Activated CD4-positive, alpha-beta T cell treated with anti-CD3 and anti-CD28 coated beads for 36 hours (primary cell): ENCODE data around the gene PLCB4. TPM values are rescaled to one million over a fixed set of nuclear protein-coding genes. Genes with fewer than 3 reads are reported as not detected.

Source experiments
- ATAC-seq: fragments of 200-7000 bp; cut with Tn5 transposase; one replicate; pipeline ENCODE4 v1.10.0; 2021; ENCODE audit warnings: mild to moderate bottlenecking, moderate library complexity
- CTCF ChIA-PET: fragments of 350-600 bp; sonication (Branson Sonifier 250); formaldehyde crosslinking; loops from one replicate; lab custom pipeline; 2021; ENCODE audit warnings: antibody characterized with exemption; lab: Charles Lee
- POLR2A ChIA-PET: fragments of 350-600 bp; sonication (Branson Sonifier 250); formaldehyde crosslinking; loops from one replicate; lab custom pipeline; 2021; ENCODE audit warnings: antibody characterized with exemption, inconsistent platforms; lab: Charles Lee
- DNase-seq: peaks from one replicate; pipeline ENCODE4 v3.0.0-alpha.2; 2020
- H3K27ac Mint-ChIP-seq: one replicate; pipeline ENCODE4 v1.8.0; 2021; ENCODE audit warnings: mixed read lengths
- H3K27me3 Mint-ChIP-seq: one replicate; pipeline ENCODE4 v1.8.0; 2021; ENCODE audit warnings: mixed read lengths
- H3K36me3 Mint-ChIP-seq: one replicate; pipeline ENCODE4 v1.8.0; 2021; ENCODE audit warnings: low read depth, mixed read lengths
- H3K4me1 Mint-ChIP-seq: one replicate; pipeline ENCODE4 v1.8.0; 2021; ENCODE audit warnings: mixed read lengths
- H3K4me3 Mint-ChIP-seq: one replicate; pipeline ENCODE4 v1.8.0; 2021; ENCODE audit warnings: mild to moderate bottlenecking, moderate library complexity, mixed read lengths
- H3K9me3 Mint-ChIP-seq: one replicate; pipeline ENCODE4 v1.8.0; 2021; ENCODE audit warnings: low read depth, mixed read lengths
- intact Hi-C, 2 experiments: fragments of 100-400 bp; cut with DNase I in 1 of 2; cut with micrococcal nuclease in 1 of 2; formaldehyde crosslinking; loops; one replicate each; pipeline versions ENCODE4 v1.14.2 to v1.15.1; 2022 to 2024; cut with DNase I, micrococcal nuclease
- total RNA-seq, 2 experiments: library from RNA; stranded (reverse); gene quantifications; one replicate each; pipeline ENCODE4 v1.2.3, GENCODE V29; 2021

The PLCB4 gene
- total RNA-seq, 2 experiments from 2014 or later, result 0.02 TPM; not detected in 1

- no peak for DNase-seq
- H3K9me3 Mint-ChIP-seq, result no peaks in the 10 kb centered on the region
- H3K4me1 Mint-ChIP-seq, result no peaks in the 10 kb centered on the region
- H3K27ac Mint-ChIP-seq, result no peak overlapping the region
- intact Hi-C loops, result no loop called here
- ChIA-PET CTCF (no interaction called here), POLR2A (no interaction called here)
- no peak overlapping the region for H3K4me3 Mint-ChIP-seq
- H3K36me3 Mint-ChIP-seq, result no peaks in the 10 kb centered on the region
- no peaks in the 10 kb centered on the region for H3K27me3 Mint-ChIP-seq
- ATAC-seq, result no peak
Measured at GRCh38 chr20:9110365-9110764, 41.5 kb downstream of the PLCB4 start.

- H3K27ac Mint-ChIP-seq, result no peak overlapping the region
- no peak for DNase-seq
- no peaks in the 10 kb centered on the region for H3K9me3 Mint-ChIP-seq
- no peak overlapping the region for H3K4me3 Mint-ChIP-seq
- H3K27me3 Mint-ChIP-seq, result no peaks in the 10 kb centered on the region
- CTCF ChIA-PET, result no interaction called here
- POLR2A ChIA-PET, result no interaction called here
- intact Hi-C loops, result no loop called here
- H3K4me1 Mint-ChIP-seq, result no peaks in the 10 kb centered on the region
- no peaks in the 10 kb centered on the region for H3K36me3 Mint-ChIP-seq
- ATAC-seq, result no peak
Measured at GRCh38 chr20:9110916-9111432, 42.1 kb downstream of the PLCB4 start.

GRCh38 chr20:9112541-9113515 is 43.9 kb downstream of the PLCB4 start:
- Mint-ChIP-seq H3K27me3 (no peaks in the 10 kb centered on the region), H3K27ac (no peak overlapping the region), H3K9me3 (no peaks in the 10 kb centered on the region), H3K4me3 (no peak overlapping the region), H3K36me3 (no peaks in the 10 kb centered on the region), H3K4me1 (no peaks in the 10 kb centered on the region)
- DNase-seq, result no peak
- intact Hi-C loops, result no loop called here
- ChIA-PET CTCF (no interaction called here), POLR2A (no interaction called here)
- no peak for ATAC-seq

GRCh38 chr20:9114709-9115108 is 45.8 kb downstream of the PLCB4 start:
- H3K27me3 Mint-ChIP-seq, result no peaks in the 10 kb centered on the region
- intact Hi-C loops, result no loop called here
- ATAC-seq (no peak), DNase-seq (no peak)
- no peaks in the 10 kb centered on the region for H3K4me1 Mint-ChIP-seq
- no peak overlapping the region for H3K27ac Mint-ChIP-seq
- no peaks in the 10 kb centered on the region for H3K36me3 Mint-ChIP-seq
- ChIA-PET CTCF (no interaction called here), POLR2A (no interaction called here)
- H3K4me3 Mint-ChIP-seq, result no peak overlapping the region
- no peaks in the 10 kb centered on the region for H3K9me3 Mint-ChIP-seq

GRCh38 chr20:9117548-9117947 is 48.7 kb downstream of the PLCB4 start:
- intact Hi-C loops, result no loop called here
- DNase-seq (no peak), ATAC-seq (no peak)
- no peak overlapping the region for H3K27ac Mint-ChIP-seq
- H3K4me3 Mint-ChIP-seq, result no peak overlapping the region
- no peaks in the 10 kb centered on the region for H3K4me1 Mint-ChIP-seq
- no peaks in the 10 kb centered on the region for H3K36me3 Mint-ChIP-seq
- POLR2A ChIA-PET, result no interaction called here
- CTCF ChIA-PET, result interaction anchor here (0.6 kb wide), 1 partner anchor 385 kb away, joined by 3 read pairs; no protein-coding TSS in a partner anchor
- H3K9me3 Mint-ChIP-seq, result no peaks in the 10 kb centered on the region
- H3K27me3 Mint-ChIP-seq, result no peaks in the 10 kb centered on the region

GRCh38 chr20:9119776-9120175 is 50.9 kb downstream of the PLCB4 start:
- ATAC-seq (no peak), DNase-seq (no peak)
- CTCF ChIA-PET, result no interaction called here
- H3K27me3 Mint-ChIP-seq, result no peaks in the 10 kb centered on the region
- H3K9me3 Mint-ChIP-seq, result no peaks in the 10 kb centered on the region
- POLR2A ChIA-PET, result no interaction called here
- no peaks in the 10 kb centered on the region for H3K4me1 Mint-ChIP-seq
- intact Hi-C loops, result no loop called here
- H3K4me3 Mint-ChIP-seq, result no peak overlapping the region
- H3K27ac Mint-ChIP-seq, result no peak overlapping the region
- H3K36me3 Mint-ChIP-seq, result no peaks in the 10 kb centered on the region

- DNase-seq, result no peak
- Mint-ChIP-seq H3K4me3 (no peak overlapping the region), H3K4me1 (no peaks in the 10 kb centered on the region), H3K36me3 (no peaks in the 10 kb centered on the region), H3K27ac (no peak overlapping the region), H3K9me3 (no peaks in the 10 kb centered on the region), H3K27me3 (no peaks in the 10 kb centered on the region)
- ChIA-PET POLR2A (no interaction called here), CTCF (no interaction called here)
- intact Hi-C loops, result no loop called here
- ATAC-seq, result no peak
Measured at GRCh38 chr20:9121211-9121610, 52.3 kb downstream of the PLCB4 start.

GRCh38 chr20:9122571-9122970 is 53.7 kb downstream of the PLCB4 start:
- ATAC-seq (no peak), DNase-seq (no peak)
- Mint-ChIP-seq H3K27me3 (no peaks in the 10 kb centered on the region), H3K4me1 (no peaks in the 10 kb centered on the region), H3K9me3 (no peaks in the 10 kb centered on the region), H3K4me3 (no peak overlapping the region), H3K36me3 (no peaks in the 10 kb centered on the region), H3K27ac (no peak overlapping the region)
- POLR2A ChIA-PET, result no interaction called here
- CTCF ChIA-PET, result no interaction called here
- intact Hi-C loops, result no loop called here

GRCh38 chr20:9126527-9126926 is 57.6 kb downstream of the PLCB4 start:
- ChIA-PET POLR2A (no interaction called here), CTCF (no interaction called here)
- intact Hi-C loops, result no loop called here
- Mint-ChIP-seq H3K9me3 (no peaks in the 10 kb centered on the region), H3K36me3 (no peaks in the 10 kb centered on the region), H3K27me3 (peaks cover 1% of the 10 kb centered on the region), H3K4me3 (no peak overlapping the region), H3K4me1 (no peaks in the 10 kb centered on the region), H3K27ac (no peak overlapping the region)
- ATAC-seq (no peak), DNase-seq (no peak)

GRCh38 chr20:9128568-9128967 is 59.7 kb downstream of the PLCB4 start:
- intact Hi-C loops, result no loop called here
- no peak for ATAC-seq
- H3K9me3 Mint-ChIP-seq, result peaks cover 2% of the 10 kb centered on the region
- H3K4me3 Mint-ChIP-seq, result no peak overlapping the region
- peaks cover 1% of the 10 kb centered on the region for H3K27me3 Mint-ChIP-seq
- no peaks in the 10 kb centered on the region for H3K4me1 Mint-ChIP-seq
- no peak for DNase-seq
- ChIA-PET POLR2A (no interaction called here), CTCF (no interaction called here)
- H3K27ac Mint-ChIP-seq, result no peak overlapping the region
- H3K36me3 Mint-ChIP-seq, result no peaks in the 10 kb centered on the region

- ATAC-seq, result no peak
- Mint-ChIP-seq H3K4me1 (no peaks in the 10 kb centered on the region), H3K27ac (no peak overlapping the region), H3K9me3 (peaks cover 3% of the 10 kb centered on the region), H3K27me3 (peaks cover 1% of the 10 kb centered on the region), H3K4me3 (no peak overlapping the region), H3K36me3 (no peaks in the 10 kb centered on the region)
- POLR2A ChIA-PET, result no interaction called here
- DNase-seq, result no peak
- CTCF ChIA-PET, result interaction anchor here (1.0 kb wide), 1 partner anchor 392 kb away, joined by 3 read pairs; no protein-coding TSS in a partner anchor
- intact Hi-C loops, result no loop called here
Measured at GRCh38 chr20:9129756-9130155, 60.9 kb downstream of the PLCB4 start.

- ATAC-seq (no peak), DNase-seq (no peak)
- Mint-ChIP-seq H3K4me1 (no peaks in the 10 kb centered on the region), H3K36me3 (no peaks in the 10 kb centered on the region), H3K9me3 (peaks cover 3% of the 10 kb centered on the region), H3K27me3 (peaks cover 1% of the 10 kb centered on the region), H3K4me3 (no peak overlapping the region), H3K27ac (no peak overlapping the region)
- ChIA-PET POLR2A (no interaction called here), CTCF (interaction anchor here (1.0 kb wide), 1 partner anchor 393 kb away, joined by 3 read pairs; no protein-coding TSS in a partner anchor)
- intact Hi-C loops, result no loop called here
Measured at GRCh38 chr20:9130521-9130920, 61.6 kb downstream of the PLCB4 start.
